HG03097 (cell line): Measurements from ENCODE around the gene ST8SIA2.
"Not testable (repeated sequence)": the region's sequence is repeated elsewhere in the genome, so short reads cannot be mapped to it uniquely, and the experiment has no call there.

Experiments used
- ATAC-seq: cut with Tn5 transposase; IDR thresholded peaks from one replicate; pipeline ENCODE4 v1.9.1; 2021; ENCODE audit not compliant: unreplicated experiment, low FRiP score

ST8SIA2 gene

DNA sequence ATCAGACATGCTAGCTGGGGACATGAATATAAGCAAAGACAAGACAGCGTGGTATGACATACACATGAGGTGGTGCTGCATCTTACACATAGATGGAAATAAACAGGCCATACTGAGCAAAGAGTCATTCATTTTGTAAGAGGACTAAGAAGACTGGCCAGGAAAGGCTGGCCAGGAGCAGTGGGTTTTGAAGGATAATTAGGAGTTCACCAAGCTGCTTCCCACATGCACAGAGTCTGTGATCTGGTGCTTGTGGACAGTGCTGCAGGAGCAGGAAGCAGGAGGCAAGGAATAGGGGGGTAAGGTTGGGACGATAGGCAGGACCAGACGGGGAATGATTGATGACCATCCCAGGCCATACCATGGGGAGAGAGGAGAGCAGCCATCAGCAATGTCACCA is 41.5 kb downstream of the ST8SIA2 start:
- ATAC-seq: no peak

DNA sequence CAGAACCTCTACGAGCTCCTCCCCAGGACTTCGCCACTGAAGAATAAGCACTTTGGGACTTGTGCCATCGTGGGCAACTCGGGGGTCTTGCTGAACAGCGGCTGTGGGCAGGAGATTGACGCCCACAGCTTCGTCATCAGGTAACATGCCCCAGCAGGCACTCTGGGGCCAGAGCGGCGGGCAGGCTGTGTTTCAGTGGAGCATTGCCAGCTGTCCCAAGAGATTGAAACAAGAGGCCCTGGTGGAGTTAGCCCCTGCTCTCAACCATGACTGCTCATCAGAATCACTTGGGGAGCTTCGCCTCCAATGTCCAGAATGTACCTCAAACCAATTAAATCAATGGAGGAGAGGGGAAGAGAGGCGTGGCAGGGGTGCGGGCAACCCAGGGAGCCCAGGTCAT is 44.8 kb downstream of the ST8SIA2 start:
- no peak for ATAC-seq

- no peak for ATAC-seq
Measured at GRCh38 chr15:92443381-92443780, 49.7 kb downstream of the ST8SIA2 start.

DNA sequence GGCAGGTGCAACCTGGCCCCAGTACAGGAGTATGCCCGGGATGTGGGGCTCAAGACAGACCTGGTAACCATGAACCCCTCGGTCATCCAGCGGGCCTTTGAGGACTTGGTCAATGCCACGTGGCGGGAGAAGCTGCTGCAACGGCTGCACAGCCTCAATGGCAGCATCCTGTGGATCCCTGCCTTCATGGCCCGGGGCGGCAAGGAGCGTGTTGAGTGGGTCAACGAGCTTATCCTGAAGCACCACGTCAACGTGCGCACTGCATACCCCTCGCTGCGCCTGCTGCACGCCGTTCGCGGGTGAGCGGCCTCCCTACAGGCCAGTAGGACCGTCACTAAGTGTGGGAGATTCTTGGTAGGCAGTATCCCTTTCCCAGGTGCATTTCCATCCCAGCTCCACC is 51.0 kb downstream of the ST8SIA2 start:
- no peak for ATAC-seq

GRCh38 chr15:92448370-92448769 is 54.7 kb downstream of the ST8SIA2 start:
- no peak for ATAC-seq

- no peak for ATAC-seq
Measured at GRCh38 chr15:92449476-92449875, 55.8 kb downstream of the ST8SIA2 start.

DNA sequence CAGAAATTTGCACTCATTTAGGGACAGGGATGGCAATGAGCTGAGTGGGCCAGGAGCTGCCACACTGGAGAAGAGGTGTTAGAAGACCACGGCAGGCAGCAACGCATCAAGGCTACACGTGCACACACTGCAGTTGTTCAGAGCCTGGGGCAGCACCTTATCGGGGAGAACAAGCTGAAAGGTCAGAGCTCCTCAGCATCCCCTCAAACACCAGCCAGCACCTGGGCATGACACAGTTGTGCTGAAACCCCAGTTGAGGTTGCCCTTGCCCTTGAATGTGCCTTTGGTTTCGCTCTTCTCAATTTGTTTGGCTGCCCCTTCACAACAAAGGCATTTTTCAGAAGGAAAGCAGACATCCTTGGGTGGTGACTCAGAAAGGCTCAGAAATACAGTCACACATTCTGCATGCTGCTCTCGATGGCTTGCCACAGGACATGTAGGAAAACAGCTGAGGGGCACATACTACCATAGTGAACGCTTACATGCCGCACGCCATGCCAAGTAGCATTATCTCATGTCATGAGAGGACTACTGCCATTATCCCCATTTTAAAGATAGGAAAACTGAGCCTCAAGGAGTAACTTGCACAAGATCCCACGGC is 57.6 kb downstream of the ST8SIA2 start:
- ATAC-seq: no peak

- ATAC-seq: no peak
Measured at GRCh38 chr15:92452143-92452542, 58.5 kb downstream of the ST8SIA2 start.

DNA sequence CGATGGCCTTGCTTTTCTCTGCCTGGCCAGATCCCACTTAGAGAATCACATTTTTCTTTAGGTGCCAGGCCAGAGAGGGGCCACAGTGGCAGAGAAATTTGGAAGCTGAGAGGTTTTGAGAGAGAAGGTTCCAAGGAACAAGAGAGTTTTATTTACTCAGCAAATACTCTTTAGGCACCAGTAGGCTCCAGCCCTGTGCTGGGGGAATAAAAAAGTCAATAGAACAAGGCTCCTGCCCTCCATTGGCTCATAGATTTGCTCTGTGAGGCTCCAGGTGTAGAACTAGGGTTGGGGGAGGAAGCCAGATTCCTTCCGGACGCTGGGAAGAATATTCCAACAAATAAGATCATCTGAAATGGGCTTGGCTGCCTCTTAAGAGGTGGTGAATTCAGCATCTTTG is 59.9 kb downstream of the ST8SIA2 start:
- no peak for ATAC-seq

DNA sequence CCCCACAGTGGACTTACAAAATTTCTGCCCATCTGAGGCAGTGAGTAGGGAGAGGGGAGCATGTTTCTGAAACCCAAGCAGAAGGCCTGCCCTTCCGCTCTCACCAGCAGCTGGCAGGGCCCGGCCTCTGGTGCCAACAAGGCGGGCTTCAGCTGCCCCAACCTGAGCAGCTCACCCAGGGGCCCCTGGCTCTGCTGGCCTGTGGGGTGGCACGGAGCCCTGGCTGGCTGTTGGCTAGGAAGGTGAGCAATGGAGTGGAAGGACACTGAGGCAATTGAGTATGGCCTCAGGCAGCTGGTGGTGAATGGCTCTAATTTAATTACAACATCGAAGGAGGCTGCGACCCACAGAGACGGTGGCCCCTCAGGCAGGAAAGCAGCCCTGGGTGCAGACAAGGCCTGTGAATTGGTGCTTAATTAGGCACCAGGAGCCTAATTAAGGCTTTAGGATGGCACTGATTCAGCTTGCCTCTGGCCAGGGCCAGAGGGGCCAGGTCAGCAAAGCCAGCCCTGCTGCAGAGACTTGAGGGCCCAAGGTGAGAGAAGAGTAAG is 60.9 kb downstream of the ST8SIA2 start:
- no peak for ATAC-seq

- no peak for ATAC-seq
Measured at GRCh38 chr15:92455271-92455670, 61.6 kb downstream of the ST8SIA2 start.

DNA sequence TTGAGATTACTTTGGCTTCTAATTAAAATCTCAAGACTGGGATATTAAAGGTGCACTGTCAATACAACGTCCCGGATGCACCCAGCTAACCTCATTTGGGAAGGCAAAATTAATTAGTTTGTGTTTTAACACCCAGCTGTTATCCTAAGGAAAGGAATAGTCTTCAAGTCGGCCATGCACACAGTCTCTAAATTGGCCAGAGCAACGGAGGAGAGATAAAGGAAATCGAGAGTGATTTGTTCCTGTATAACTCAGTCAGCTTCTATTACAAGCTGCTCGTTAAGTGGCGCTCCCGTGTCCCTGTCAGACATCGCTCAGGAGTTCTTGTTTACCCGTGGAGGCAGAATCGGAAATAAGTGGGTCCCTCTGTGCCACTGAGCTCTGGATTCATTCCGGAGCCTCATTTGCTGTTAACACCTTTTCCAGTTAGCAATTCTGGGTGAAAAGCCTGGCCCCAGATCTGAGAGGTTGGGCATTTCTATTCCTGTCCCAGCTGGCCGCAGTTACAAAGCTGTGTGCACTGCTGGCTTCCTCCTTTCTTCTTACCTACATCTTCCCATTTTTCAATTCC is 63.9 kb downstream of the ST8SIA2 start:
- no peak for ATAC-seq

DNA sequence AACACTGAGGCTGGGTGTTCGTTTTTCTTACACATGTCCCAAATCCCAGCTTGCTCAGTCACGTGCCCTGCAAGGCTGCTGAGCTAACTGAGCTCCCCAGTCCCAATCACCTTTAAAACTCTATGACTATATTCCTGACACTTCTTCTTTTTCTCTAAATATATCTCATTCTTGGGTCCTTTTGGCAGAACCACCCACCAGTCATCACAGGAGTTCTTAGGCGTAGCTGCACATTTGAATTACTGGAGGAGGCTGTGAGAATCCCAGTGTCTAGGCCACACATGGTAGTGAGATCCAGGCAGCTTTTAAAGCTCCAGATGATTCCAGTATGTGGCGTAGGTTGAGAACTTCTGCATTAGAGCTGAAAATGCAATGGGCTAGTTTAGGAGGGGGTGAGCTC is 66.3 kb downstream of the ST8SIA2 start:
- no peak for ATAC-seq

- ATAC-seq: no peak
Measured at GRCh38 chr15:92462424-92463125, 68.9 kb downstream of the ST8SIA2 start.

- no peak for ATAC-seq
Measured at GRCh38 chr15:92463352-92463751, 69.7 kb downstream of the ST8SIA2 start.

GRCh38 chr15:92463826-92464225 is 70.1 kb downstream of the ST8SIA2 start:
- ATAC-seq: no peak

DNA sequence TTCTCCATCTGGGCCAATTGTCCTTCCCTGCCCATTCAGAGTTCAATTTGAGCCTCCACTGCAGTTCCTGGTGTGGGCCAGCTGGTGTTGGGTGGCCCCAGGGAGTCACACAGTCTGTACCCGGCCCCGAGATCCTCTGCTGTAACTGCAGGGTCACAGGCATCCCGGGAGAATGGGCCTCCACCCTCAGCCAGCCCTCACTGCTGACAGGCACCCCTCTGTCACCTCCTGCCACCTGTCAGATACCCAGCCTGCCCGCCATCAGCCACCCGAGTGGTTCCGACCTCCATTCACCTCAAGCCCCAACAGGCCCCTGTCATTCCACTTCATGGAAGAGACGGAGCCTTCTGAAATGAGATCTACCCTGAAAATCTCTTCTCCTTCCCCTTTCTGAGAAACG is 73.2 kb downstream of the ST8SIA2 start:
- ATAC-seq: no peak

DNA sequence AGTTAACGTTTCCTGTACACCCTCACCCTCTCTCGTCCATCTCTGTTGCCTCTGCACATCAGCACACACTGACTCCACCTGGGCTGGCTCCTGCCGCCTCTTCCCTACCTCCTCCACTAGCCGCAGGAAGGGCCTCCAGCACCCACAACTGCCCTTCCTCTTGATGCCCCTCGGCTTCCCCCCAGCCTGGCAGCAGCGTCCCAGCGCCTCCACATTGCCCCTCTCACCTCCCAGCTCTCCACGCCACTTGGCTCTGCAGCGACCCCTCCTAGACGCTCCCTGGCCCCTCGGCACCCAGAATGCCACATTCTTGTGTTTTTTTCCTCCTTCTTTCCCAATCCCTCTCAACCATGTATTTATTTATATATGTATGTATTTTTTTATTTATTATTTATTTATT is 73.6 kb downstream of the ST8SIA2 start:
- ATAC-seq: no peak

DNA sequence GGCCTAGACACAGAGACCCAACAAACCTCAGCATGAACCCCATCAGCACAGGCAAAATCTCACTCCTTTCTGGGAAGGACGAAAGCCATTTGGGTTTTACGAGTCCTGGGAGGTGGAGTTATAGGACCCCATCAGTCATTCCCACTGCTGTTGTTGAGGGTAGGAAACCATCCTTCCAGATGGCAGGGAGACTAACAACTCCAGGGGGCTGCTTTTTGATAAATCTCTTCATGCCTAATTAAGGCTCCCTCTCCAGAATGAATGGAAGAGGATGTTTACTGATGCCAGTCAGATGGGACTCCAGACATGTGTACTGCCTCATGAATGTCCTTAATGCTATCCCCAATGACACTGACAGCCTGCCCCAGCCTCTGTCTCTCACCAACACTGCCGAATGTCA is 75.3 kb downstream of the ST8SIA2 start:
- no peak for ATAC-seq

- ATAC-seq: no peak
Measured at GRCh38 chr15:92471288-92471687, 77.6 kb downstream of the ST8SIA2 start.

GRCh38 chr15:92473756-92474155 is 80.1 kb downstream of the ST8SIA2 start:
- no peak for ATAC-seq

GRCh38 chr15:92479730-92480129 is 86.0 kb downstream of the ST8SIA2 start:
- not testable (repeated sequence) for ATAC-seq
